Osteoblast (primary cell): ENCODE results near the gene CD300LB. TPM values are rescaled to one million over a fixed set of nuclear protein-coding genes. Genes with fewer than 3 reads are reported as not detected.
"Not testable (repeated sequence)": the region's sequence is repeated elsewhere in the genome, so short reads cannot be mapped to it uniquely, and the experiment has no call there.

Experiments used
- DNase-seq: peaks from one replicate; pipeline ENCODE4 v3.0.0; 2011; ENCODE audit warnings: low spot score, mixed read lengths; ENCODE audit not compliant: insufficient read length; ENCODE audit errors: missing footprints
- H2AFZ ChIP-seq: 2 replicates; pipeline ENCODE4 v1.6.0; 2011; ENCODE audit warnings: mild to moderate bottlenecking, low read length
- H3K27ac ChIP-seq: 2 replicates; pipeline ENCODE4 v1.5.1; 2011; ENCODE audit warnings: mild to moderate bottlenecking, low read depth, low read length, moderate library complexity
- H3K27me3 ChIP-seq: 2 replicates; pipeline ENCODE4 v1.6.0; 2012; ENCODE audit warnings: mild to moderate bottlenecking, control low read depth, inconsistent platforms, low read length, moderate library complexity; ENCODE audit not compliant: insufficient read depth
- H3K36me3 ChIP-seq: 2 replicates; pipeline ENCODE4 v1.5.1; 2011; ENCODE audit warnings: mild to moderate bottlenecking, low read length, control low read depth, moderate library complexity; ENCODE audit not compliant: insufficient read depth
- H3K4me1 ChIP-seq: 2 replicates; pipeline ENCODE4 v1.5.1; 2011; ENCODE audit warnings: mild to moderate bottlenecking, low read length, control low read depth, moderate library complexity; ENCODE audit not compliant: insufficient read depth
- H3K4me2 ChIP-seq: 2 replicates; pipeline ENCODE4 v1.6.0; 2011; ENCODE audit warnings: mild to moderate bottlenecking, low read length; ENCODE audit not compliant: insufficient read depth
- H3K4me3 ChIP-seq: fragments of 200-600 bp; sonication (generic); 3 replicates; pipeline ENCODE4 v1.5.1; 2012; ENCODE audit warnings: mild to moderate bottlenecking, low read length, inconsistent platforms; ENCODE audit not compliant: insufficient read depth
- H3K79me2 ChIP-seq: 2 replicates; pipeline ENCODE4 v1.6.0; 2012; ENCODE audit warnings: mild to moderate bottlenecking, low read length, control low read depth, inconsistent platforms; ENCODE audit not compliant: insufficient read depth
- H3K9me3 ChIP-seq: 2 replicates; pipeline ENCODE4 v1.5.1; 2011; ENCODE audit warnings: low read depth, low read length, control low read depth
- H4K20me1 ChIP-seq: 2 replicates; pipeline ENCODE4 v1.6.0; 2012; ENCODE audit warnings: mild to moderate bottlenecking, low read length, control low read depth; ENCODE audit not compliant: insufficient read depth
- total RNA-seq: library from RNA; depleted of rRNA; stranded (reverse); fragments of >200 nt; gene quantifications from 2 replicates; pipeline ENCODE4 v1.2.3, GENCODE V29; 2012
- TF ChIP-seq, protein P1 (sequence below): IDR thresholded peaks from 2 replicates; pipeline ENCODE4 v1.5.1; 2011; ENCODE audit warnings: mild to moderate bottlenecking, low read depth, low read length, moderate library complexity; ENCODE audit errors: extremely low read depth

The CD300LB gene
- total RNA-seq, 1 donor, result not detected

DNA sequence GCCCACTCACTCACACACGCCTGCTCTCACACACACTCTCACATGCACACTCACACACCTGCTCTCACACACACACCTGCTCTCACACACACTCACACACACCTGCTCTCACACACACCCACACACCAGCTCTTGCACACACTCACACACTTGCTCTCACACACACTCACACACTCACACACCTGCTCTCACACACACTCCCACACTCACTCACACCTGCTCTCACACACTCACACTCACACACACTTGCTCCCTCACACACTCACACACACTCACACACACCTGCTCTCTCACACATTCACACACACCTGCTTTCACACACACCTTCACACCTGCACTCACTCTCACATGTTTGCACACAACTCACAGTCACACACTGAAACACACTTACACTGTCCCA lies 32.1 kb upstream of the CD300LB start:
- Histone ChIP-seq H3K36me3 (no peaks in the 10 kb centered on the region), H2AFZ (no peak overlapping the region), H3K27me3 (peaks cover 6% of the 10 kb centered on the region), H3K9me3 (no peaks in the 10 kb centered on the region), H3K4me1 (peaks cover 6% of the 10 kb centered on the region), H3K79me2 (no peaks in the 10 kb centered on the region), H3K4me3 (no peak overlapping the region), H3K27ac (no peak overlapping the region), H4K20me1 (no peaks in the 10 kb centered on the region), H3K4me2 (no peak overlapping the region)
- TF ChIP-seq, protein P1, sequence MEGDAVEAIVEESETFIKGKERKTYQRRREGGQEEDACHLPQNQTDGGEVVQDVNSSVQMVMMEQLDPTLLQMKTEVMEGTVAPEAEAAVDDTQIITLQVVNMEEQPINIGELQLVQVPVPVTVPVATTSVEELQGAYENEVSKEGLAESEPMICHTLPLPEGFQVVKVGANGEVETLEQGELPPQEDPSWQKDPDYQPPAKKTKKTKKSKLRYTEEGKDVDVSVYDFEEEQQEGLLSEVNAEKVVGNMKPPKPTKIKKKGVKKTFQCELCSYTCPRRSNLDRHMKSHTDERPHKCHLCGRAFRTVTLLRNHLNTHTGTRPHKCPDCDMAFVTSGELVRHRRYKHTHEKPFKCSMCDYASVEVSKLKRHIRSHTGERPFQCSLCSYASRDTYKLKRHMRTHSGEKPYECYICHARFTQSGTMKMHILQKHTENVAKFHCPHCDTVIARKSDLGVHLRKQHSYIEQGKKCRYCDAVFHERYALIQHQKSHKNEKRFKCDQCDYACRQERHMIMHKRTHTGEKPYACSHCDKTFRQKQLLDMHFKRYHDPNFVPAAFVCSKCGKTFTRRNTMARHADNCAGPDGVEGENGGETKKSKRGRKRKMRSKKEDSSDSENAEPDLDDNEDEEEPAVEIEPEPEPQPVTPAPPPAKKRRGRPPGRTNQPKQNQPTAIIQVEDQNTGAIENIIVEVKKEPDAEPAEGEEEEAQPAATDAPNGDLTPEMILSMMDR, result no peak
- DNase-seq, result peak; percentile 13

DNA sequence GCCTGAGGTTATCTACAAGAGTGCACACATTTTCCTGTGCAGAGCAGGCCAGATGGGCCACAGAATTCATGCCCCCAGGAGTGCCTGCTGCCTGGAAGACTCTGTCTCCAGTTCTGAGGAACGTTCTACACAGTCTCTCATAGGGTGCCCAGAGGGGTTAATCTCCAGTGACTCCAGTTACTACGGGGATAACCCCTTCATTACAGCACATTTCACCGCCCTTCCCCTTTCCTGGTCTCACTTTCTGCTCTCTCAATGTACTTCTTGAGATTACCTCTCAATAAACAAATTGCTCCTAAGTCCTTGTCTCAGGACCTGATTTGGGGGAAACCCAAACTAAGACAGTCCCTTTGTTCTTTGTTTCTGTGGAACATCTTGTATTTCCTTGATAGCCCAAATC lies 30.3 kb upstream of the CD300LB start:
- Histone ChIP-seq H3K27me3 (peaks cover 5% of the 10 kb centered on the region), H3K4me1 (no peaks in the 10 kb centered on the region), H3K79me2 (no peaks in the 10 kb centered on the region), H3K9me3 (no peaks in the 10 kb centered on the region), H3K4me3 (no peak overlapping the region), H3K27ac (no peak overlapping the region), H3K4me2 (no peak overlapping the region), H3K36me3 (no peaks in the 10 kb centered on the region), H4K20me1 (no peaks in the 10 kb centered on the region), H2AFZ (no peak overlapping the region)
- DNase-seq, result no peak
- TF ChIP-seq, protein P1, result no peak

DNA sequence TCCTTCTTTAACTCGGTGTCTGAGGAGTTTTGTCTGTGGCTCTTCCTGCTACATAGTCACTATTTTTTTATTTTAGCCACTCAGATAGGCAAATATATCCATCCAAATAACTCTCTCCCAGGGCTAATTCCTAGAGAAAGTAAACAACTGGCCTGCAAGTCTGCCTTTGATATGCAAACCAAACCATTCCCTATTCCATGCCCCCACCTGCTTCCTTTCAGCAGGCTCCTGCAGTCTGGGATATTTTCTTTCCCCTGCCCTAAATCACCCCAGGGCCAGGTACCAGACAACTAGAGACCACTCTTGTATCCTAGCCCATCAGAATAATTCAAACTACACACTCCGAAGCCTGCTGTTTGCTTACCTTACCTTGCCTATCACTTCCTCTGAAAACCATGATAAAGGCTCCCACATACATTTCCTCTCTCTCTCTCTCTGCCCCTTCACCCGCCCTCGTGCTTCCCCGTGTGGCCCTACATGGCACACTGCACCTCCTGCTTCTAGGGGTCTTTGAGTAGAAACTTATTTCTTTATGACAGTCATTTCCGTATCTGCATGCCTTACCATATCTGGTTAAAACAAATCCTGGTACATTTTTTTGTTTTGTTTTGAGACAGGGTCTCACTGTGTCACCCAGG lies 27.7 kb upstream of the CD300LB start:
- H4K20me1 ChIP-seq, result no peaks in the 10 kb centered on the region
- H3K79me2 ChIP-seq, result no peaks in the 10 kb centered on the region
- H3K36me3 ChIP-seq, result no peaks in the 10 kb centered on the region
- H3K27ac ChIP-seq, result no peak overlapping the region
- TF ChIP-seq, protein P1, result no peak
- H3K4me3 ChIP-seq, result no peak overlapping the region
- DNase-seq, result no peak
- peaks cover 3% of the 10 kb centered on the region for H3K4me1 ChIP-seq
- no peaks in the 10 kb centered on the region for H3K9me3 ChIP-seq
- no peak overlapping the region for H2AFZ ChIP-seq
- H3K27me3 ChIP-seq, result no peaks in the 10 kb centered on the region
- no peak overlapping the region for H3K4me2 ChIP-seq

DNA sequence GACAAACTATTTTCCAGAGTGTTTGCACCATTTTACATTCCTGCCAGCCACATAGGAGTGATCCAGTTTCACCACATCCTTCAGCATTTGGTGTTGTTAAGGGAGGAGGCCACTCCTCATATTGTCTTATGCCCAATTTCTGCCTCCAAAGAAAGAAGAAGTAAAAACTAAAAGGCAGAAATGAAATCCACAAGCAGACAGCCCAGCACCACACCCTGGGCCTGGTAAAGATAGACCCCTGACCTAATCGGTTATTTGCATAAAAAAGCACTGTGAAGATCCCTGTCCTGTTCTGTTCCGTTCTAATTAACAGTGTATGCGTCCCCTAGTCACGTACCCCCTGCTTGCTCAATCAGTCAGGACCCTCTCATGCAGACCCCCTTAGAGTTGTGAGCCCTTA lies 27.1 kb upstream of the CD300LB start:
- H4K20me1 ChIP-seq, H3K4me3 ChIP-seq, H3K36me3 ChIP-seq: not testable (repeated sequence)

More for the DNA sequence above, 27.1 kb upstream of the CD300LB start:
- not testable (repeated sequence) for H3K27me3 ChIP-seq, H2AFZ ChIP-seq, H3K4me1 ChIP-seq, H3K9me3 ChIP-seq, DNase-seq, H3K4me2 ChIP-seq, H3K79me2 ChIP-seq, H3K27ac ChIP-seq
